ENCODE data around the gene FJX1. TPM values are rescaled to one million over a fixed set of nuclear protein-coding genes. Genes with fewer than 3 reads are reported as not detected.

The FJX1 gene
- total RNA-seq, 1 experiment from 2014 or later: 8.3 TPM

DNA sequence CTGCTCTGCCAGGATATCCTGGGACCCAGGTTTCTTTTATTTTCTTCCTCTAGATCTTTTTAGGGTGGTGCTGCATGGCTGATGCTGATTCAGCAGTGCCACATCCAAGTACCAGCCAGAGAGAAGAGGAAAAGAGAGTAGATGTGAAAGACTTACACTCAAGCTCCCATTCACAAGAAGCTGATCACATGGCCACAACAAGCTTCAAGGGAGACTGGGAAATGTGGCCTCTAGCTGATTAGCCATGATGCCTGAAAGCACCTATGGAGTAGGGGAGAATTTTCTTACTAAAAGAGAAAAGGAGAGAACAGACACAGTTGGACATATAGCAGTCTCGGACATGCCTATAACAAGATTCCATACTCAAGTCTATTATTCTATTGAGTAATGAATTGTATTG, 34.4 kb upstream of the FJX1 start:
- ATAC-seq (no peak), DNase-seq (ENCODE audit: low spot score) (no peak)
- Mint-ChIP-seq H3K27ac (no peak overlapping the region), H3K27me3 (ENCODE audit: low read depth) (peaks cover 19% of the 10 kb centered on the region), H3K9me3 (no peaks in the 10 kb centered on the region), H3K4me3 (no peak overlapping the region), H3K36me3 (no peaks in the 10 kb centered on the region), H3K4me1 (peaks cover 4% of the 10 kb centered on the region)
- ChIA-PET POLR2A (no interaction called here), CTCF (no interaction called here)
- TF ChIP-seq, protein P1, sequence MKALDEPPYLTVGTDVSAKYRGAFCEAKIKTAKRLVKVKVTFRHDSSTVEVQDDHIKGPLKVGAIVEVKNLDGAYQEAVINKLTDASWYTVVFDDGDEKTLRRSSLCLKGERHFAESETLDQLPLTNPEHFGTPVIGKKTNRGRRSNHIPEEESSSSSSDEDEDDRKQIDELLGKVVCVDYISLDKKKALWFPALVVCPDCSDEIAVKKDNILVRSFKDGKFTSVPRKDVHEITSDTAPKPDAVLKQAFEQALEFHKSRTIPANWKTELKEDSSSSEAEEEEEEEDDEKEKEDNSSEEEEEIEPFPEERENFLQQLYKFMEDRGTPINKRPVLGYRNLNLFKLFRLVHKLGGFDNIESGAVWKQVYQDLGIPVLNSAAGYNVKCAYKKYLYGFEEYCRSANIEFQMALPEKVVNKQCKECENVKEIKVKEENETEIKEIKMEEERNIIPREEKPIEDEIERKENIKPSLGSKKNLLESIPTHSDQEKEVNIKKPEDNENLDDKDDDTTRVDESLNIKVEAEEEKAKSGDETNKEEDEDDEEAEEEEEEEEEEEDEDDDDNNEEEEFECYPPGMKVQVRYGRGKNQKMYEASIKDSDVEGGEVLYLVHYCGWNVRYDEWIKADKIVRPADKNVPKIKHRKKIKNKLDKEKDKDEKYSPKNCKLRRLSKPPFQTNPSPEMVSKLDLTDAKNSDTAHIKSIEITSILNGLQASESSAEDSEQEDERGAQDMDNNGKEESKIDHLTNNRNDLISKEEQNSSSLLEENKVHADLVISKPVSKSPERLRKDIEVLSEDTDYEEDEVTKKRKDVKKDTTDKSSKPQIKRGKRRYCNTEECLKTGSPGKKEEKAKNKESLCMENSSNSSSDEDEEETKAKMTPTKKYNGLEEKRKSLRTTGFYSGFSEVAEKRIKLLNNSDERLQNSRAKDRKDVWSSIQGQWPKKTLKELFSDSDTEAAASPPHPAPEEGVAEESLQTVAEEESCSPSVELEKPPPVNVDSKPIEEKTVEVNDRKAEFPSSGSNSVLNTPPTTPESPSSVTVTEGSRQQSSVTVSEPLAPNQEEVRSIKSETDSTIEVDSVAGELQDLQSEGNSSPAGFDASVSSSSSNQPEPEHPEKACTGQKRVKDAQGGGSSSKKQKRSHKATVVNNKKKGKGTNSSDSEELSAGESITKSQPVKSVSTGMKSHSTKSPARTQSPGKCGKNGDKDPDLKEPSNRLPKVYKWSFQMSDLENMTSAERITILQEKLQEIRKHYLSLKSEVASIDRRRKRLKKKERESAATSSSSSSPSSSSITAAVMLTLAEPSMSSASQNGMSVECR (CRISPR knock-in tag; IDR thresholded peaks at IDR 0.05; ENCODE audit: borderline replicate concordance): no peak
- TF ChIP-seq NR3C1 (CRISPR knock-in tag; conservative IDR thresholded peaks at IDR 0.05; ENCODE audit: low read depth): no peak
- TF ChIP-seq KAT7 (CRISPR knock-in tag; IDR thresholded peaks at IDR 0.05; ENCODE audit: borderline replicate concordance): no peak
- TF ChIP-seq, protein P2, sequence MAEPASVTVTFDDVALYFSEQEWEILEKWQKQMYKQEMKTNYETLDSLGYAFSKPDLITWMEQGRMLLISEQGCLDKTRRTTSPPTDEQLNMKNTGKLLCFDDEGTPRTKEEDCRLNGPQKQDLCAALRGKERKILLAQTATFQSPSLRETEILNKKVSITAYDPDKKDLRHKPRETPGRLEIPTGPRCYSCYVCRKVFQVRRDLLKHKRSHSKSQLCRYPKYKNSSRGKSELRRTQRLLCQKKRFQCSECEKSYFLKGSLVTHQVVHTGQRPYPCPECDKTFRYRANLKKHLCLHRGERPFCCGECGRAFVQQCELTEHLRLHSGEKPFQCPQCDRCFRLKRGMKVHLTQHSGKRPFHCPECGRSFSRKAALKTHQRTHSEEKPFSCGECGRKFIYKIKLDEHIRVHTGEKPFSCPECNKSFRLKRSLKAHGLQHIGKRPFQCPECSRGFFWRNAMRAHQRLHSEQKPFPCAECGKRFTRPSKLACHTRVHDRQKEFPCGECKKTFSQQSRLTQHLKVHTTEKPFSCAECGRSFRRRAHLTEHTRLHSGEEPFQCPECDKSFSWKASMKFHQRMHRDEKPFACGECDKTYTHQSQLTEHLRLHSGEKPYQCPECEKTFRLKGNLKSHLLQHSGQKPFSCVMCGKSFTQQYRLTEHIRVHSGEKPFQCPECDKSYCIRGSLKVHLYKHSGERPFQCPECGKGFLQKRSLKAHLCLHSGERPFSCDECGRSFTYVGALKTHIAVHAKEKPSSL (CRISPR knock-in tag; conservative IDR thresholded peaks at IDR 0.05): no peak
- TF ChIP-seq, protein P3, sequence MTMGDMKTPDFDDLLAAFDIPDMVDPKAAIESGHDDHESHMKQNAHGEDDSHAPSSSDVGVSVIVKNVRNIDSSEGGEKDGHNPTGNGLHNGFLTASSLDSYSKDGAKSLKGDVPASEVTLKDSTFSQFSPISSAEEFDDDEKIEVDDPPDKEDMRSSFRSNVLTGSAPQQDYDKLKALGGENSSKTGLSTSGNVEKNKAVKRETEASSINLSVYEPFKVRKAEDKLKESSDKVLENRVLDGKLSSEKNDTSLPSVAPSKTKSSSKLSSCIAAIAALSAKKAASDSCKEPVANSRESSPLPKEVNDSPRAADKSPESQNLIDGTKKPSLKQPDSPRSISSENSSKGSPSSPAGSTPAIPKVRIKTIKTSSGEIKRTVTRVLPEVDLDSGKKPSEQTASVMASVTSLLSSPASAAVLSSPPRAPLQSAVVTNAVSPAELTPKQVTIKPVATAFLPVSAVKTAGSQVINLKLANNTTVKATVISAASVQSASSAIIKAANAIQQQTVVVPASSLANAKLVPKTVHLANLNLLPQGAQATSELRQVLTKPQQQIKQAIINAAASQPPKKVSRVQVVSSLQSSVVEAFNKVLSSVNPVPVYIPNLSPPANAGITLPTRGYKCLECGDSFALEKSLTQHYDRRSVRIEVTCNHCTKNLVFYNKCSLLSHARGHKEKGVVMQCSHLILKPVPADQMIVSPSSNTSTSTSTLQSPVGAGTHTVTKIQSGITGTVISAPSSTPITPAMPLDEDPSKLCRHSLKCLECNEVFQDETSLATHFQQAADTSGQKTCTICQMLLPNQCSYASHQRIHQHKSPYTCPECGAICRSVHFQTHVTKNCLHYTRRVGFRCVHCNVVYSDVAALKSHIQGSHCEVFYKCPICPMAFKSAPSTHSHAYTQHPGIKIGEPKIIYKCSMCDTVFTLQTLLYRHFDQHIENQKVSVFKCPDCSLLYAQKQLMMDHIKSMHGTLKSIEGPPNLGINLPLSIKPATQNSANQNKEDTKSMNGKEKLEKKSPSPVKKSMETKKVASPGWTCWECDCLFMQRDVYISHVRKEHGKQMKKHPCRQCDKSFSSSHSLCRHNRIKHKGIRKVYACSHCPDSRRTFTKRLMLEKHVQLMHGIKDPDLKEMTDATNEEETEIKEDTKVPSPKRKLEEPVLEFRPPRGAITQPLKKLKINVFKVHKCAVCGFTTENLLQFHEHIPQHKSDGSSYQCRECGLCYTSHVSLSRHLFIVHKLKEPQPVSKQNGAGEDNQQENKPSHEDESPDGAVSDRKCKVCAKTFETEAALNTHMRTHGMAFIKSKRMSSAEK (CRISPR knock-in tag; IDR thresholded peaks at IDR 0.05; ENCODE audit: borderline replicate concordance): no peak
- no peak for TF ChIP-seq TCF7 (CRISPR knock-in tag; IDR thresholded peaks at IDR 0.05; ENCODE audit: low read depth)
- TF ChIP-seq, protein P4, sequence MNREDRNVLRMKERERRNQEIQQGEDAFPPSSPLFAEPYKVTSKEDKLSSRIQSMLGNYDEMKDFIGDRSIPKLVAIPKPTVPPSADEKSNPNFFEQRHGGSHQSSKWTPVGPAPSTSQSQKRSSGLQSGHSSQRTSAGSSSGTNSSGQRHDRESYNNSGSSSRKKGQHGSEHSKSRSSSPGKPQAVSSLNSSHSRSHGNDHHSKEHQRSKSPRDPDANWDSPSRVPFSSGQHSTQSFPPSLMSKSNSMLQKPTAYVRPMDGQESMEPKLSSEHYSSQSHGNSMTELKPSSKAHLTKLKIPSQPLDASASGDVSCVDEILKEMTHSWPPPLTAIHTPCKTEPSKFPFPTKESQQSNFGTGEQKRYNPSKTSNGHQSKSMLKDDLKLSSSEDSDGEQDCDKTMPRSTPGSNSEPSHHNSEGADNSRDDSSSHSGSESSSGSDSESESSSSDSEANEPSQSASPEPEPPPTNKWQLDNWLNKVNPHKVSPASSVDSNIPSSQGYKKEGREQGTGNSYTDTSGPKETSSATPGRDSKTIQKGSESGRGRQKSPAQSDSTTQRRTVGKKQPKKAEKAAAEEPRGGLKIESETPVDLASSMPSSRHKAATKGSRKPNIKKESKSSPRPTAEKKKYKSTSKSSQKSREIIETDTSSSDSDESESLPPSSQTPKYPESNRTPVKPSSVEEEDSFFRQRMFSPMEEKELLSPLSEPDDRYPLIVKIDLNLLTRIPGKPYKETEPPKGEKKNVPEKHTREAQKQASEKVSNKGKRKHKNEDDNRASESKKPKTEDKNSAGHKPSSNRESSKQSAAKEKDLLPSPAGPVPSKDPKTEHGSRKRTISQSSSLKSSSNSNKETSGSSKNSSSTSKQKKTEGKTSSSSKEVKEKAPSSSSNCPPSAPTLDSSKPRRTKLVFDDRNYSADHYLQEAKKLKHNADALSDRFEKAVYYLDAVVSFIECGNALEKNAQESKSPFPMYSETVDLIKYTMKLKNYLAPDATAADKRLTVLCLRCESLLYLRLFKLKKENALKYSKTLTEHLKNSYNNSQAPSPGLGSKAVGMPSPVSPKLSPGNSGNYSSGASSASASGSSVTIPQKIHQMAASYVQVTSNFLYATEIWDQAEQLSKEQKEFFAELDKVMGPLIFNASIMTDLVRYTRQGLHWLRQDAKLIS (CRISPR knock-in tag; IDR thresholded peaks at IDR 0.05; ENCODE audit: borderline replicate concordance): no peak
- TF ChIP-seq, protein P5, sequence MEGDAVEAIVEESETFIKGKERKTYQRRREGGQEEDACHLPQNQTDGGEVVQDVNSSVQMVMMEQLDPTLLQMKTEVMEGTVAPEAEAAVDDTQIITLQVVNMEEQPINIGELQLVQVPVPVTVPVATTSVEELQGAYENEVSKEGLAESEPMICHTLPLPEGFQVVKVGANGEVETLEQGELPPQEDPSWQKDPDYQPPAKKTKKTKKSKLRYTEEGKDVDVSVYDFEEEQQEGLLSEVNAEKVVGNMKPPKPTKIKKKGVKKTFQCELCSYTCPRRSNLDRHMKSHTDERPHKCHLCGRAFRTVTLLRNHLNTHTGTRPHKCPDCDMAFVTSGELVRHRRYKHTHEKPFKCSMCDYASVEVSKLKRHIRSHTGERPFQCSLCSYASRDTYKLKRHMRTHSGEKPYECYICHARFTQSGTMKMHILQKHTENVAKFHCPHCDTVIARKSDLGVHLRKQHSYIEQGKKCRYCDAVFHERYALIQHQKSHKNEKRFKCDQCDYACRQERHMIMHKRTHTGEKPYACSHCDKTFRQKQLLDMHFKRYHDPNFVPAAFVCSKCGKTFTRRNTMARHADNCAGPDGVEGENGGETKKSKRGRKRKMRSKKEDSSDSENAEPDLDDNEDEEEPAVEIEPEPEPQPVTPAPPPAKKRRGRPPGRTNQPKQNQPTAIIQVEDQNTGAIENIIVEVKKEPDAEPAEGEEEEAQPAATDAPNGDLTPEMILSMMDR (IDR thresholded peaks at IDR 0.05): no peak
- TF ChIP-seq, protein P6, sequence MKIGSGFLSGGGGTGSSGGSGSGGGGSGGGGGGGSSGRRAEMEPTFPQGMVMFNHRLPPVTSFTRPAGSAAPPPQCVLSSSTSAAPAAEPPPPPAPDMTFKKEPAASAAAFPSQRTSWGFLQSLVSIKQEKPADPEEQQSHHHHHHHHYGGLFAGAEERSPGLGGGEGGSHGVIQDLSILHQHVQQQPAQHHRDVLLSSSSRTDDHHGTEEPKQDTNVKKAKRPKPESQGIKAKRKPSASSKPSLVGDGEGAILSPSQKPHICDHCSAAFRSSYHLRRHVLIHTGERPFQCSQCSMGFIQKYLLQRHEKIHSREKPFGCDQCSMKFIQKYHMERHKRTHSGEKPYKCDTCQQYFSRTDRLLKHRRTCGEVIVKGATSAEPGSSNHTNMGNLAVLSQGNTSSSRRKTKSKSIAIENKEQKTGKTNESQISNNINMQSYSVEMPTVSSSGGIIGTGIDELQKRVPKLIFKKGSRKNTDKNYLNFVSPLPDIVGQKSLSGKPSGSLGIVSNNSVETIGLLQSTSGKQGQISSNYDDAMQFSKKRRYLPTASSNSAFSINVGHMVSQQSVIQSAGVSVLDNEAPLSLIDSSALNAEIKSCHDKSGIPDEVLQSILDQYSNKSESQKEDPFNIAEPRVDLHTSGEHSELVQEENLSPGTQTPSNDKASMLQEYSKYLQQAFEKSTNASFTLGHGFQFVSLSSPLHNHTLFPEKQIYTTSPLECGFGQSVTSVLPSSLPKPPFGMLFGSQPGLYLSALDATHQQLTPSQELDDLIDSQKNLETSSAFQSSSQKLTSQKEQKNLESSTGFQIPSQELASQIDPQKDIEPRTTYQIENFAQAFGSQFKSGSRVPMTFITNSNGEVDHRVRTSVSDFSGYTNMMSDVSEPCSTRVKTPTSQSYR (CRISPR knock-in tag; IDR thresholded peaks at IDR 0.05): no peak
- TF ChIP-seq ZNF121 (CRISPR knock-in tag; IDR thresholded peaks at IDR 0.05): no peak
- TF ChIP-seq ZNF396 (CRISPR knock-in tag; IDR thresholded peaks at IDR 0.05; ENCODE audit: borderline replicate concordance): no peak
- no peak for TF ChIP-seq RORB (CRISPR knock-in tag; IDR thresholded peaks at IDR 0.05)
- TF ChIP-seq ZNF232 (CRISPR knock-in tag; IDR thresholded peaks at IDR 0.05): no peak
- no peak for TF ChIP-seq SMAD3 (CRISPR knock-in tag; IDR thresholded peaks at IDR 0.05; ENCODE audit: borderline replicate concordance)
- TF ChIP-seq SP1 (CRISPR knock-in tag; conservative IDR thresholded peaks at IDR 0.05): no peak
- TF ChIP-seq, protein P7, sequence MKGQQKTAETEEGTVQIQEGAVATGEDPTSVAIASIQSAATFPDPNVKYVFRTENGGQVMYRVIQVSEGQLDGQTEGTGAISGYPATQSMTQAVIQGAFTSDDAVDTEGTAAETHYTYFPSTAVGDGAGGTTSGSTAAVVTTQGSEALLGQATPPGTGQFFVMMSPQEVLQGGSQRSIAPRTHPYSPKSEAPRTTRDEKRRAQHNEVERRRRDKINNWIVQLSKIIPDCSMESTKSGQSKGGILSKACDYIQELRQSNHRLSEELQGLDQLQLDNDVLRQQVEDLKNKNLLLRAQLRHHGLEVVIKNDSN (CRISPR knock-in tag; IDR thresholded peaks at IDR 0.05): no peak
